Pancreas (tissue), 10 donors: ENCODE measurements around the gene SLC12A4. TPM values are rescaled to one million over a fixed set of nuclear protein-coding genes. Genes with fewer than 3 reads are reported as not detected.
A peak's percentile ranks its signal among the peaks of the same experiment; 100 is the strongest.

ENCODE experiments used
- ATAC-seq, 4 donors: fragments of 200-7000 bp; cut with Tn5 transposase; one replicate each; pipeline versions ENCODE4 v1.8.0 to v1.9.1; 2020; ENCODE audit warnings: mild to moderate bottlenecking in 4 of 4, moderate library complexity in 4 of 4
- DNase-seq, 6 donors: peaks; one replicate each; pipeline ENCODE4 v3.0.0-alpha.2; 2020
- FAIRE-seq: peaks from 2 replicates; lab custom pipeline; 2012; peaks lifted over from hg19 to GRCh38; lab: Jason Lieb, UNC
- H3K27ac ChIP-seq, 4 donors: fragments of 200-600 bp; sonication (generic); 1 replicate in 3 of 4; 2 replicates in 1 of 4; pipeline versions ENCODE4 v1.5.0 to v1.8.0; 2020
- H3K27me3 ChIP-seq, 4 donors: fragments of 200-600 bp; one replicate each; pipeline ENCODE4 v1.8.0; 2021
- H3K36me3 ChIP-seq, 3 donors: fragments of 200-600 bp; sonication (generic) in 1 of 3; one replicate each; pipeline versions ENCODE4 v1.5.0 to v1.8.0; 2020 to 2021
- H3K4me1 ChIP-seq, 3 donors: fragments of 200-600 bp; one replicate each; pipeline ENCODE4 v1.8.0; 2021
- H3K4me3 ChIP-seq, 4 donors: fragments of 200-600 bp; sonication (generic) in 2 of 4; one replicate each; pipeline versions ENCODE4 v1.5.0 to v1.8.0; 2020 to 2021
- H3K9me3 ChIP-seq, 4 donors: fragments of 200-600 bp; one replicate each; pipeline ENCODE4 v1.8.0; 2021
- WGBS, 2 donors: extraction: QIAGEN DNeasy Blood & Tissue Kit; methylation state at CpG; one replicate each; pipeline ENCODE4 v1.1.7; 2013; 5-methylcytosine and 5-hydroxymethylcytosine counted together
- intact Hi-C, 3 donors: fragments of 100-400 bp; cut with DNase I; formaldehyde crosslinking; loops; one replicate each; pipeline versions ENCODE4 v1.11.1 to v1.14.2; 2022
- polyA plus RNA-seq, 2 donors: library from polyadenylated mRNA; stranded (reverse); fragments of 200-250 nt; gene quantifications; one replicate each; pipeline ENCODE4 v1.2.3, GENCODE V29; 2013
- total RNA-seq, 6 donors: library from RNA; stranded (reverse); fragmentation: NEBNext Ultra II Directional in 4 of 6; extraction: Animal tissue kit (Norgen Biotek cat#: 25700) in 4 of 6; gene quantifications; one replicate each; pipeline versions ENCODE4 v1.2.1 to v1.2.4, GENCODE V29; 2021 to 2023
- TF ChIP-seq, protein P1 (sequence below), 4 donors: fragments of 200-600 bp; sonication (generic) in 3 of 4; IDR thresholded peaks; one replicate each; pipeline versions ENCODE4 v1.5.0 to v1.8.0; 2021; ENCODE audit warnings: antibody characterized with exemption in 4 of 4
- donor health status: healthy with polysubstance abuse.
- donor health status: DM: no; HTN: no; CAD: no; lungs with moderate emphysema.
- donor health status: DM: no; HTN: no; CAD: no.
- donor health status: control.
- donor health status: control.
- donor health status: Bipolar disorder and iron deficiency.
- donor health status: DM: yes; HTN: yes; CAD: no.
- donor health status: DM: no; HTN: no; CAD: no.
- donor health status: DM: no; HTN: no; CAD: no.
- donor health status: DM: yes; HTN: yes; CAD: no.

The SLC12A4 gene
- total and polyA plus RNA-seq, 8 donors, result 15.8 to 46.4 (median 27.9) TPM

DNA sequence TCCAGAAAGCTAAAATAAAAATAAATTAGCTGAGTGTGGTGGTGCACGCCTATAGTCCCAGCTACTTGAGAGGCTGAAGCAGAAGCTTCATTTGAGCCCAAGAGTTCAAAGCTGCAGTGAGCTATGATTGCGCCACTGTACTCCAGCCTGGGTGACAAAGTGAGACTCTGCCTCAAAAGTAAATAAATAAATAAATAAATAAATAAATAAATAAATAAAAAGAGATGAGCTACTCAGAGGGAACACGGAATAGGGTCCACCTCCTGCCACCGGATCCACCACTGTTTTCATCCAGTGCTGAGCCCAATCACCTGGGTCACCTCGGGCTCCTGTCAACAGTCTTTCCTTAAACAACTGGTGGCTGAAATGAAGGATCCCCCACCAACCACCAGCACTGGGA, 18.5 kb upstream of the SLC12A4 start:
- no peak for ATAC-seq
- TF ChIP-seq, protein P1, sequence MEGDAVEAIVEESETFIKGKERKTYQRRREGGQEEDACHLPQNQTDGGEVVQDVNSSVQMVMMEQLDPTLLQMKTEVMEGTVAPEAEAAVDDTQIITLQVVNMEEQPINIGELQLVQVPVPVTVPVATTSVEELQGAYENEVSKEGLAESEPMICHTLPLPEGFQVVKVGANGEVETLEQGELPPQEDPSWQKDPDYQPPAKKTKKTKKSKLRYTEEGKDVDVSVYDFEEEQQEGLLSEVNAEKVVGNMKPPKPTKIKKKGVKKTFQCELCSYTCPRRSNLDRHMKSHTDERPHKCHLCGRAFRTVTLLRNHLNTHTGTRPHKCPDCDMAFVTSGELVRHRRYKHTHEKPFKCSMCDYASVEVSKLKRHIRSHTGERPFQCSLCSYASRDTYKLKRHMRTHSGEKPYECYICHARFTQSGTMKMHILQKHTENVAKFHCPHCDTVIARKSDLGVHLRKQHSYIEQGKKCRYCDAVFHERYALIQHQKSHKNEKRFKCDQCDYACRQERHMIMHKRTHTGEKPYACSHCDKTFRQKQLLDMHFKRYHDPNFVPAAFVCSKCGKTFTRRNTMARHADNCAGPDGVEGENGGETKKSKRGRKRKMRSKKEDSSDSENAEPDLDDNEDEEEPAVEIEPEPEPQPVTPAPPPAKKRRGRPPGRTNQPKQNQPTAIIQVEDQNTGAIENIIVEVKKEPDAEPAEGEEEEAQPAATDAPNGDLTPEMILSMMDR (IDR thresholded peaks at IDR 0.05), result no peak
- Histone ChIP-seq H3K9me3 (no peaks in the 10 kb centered on the region), H3K27me3 (no peaks in the 10 kb centered on the region), H3K27ac (no peak overlapping the region), H3K36me3 (no peaks in the 10 kb centered on the region), H3K4me1 (peaks cover 0 to 5% (median 0%) of the 10 kb centered on the region in 3 donors), H3K4me3 (no peak overlapping the region)
- no peak for DNase-seq
- FAIRE-seq, result no peak
- intact Hi-C loops, result loop anchor here in 1 of 3 donors (10.0 kb wide), 1 partner anchor 248 kb away; the partner anchor contains the start of gene ESRP2
- WGBS, 2 donors, result 81 to 87% methylated on average over 5 of the region's 5 CpGs

DNA sequence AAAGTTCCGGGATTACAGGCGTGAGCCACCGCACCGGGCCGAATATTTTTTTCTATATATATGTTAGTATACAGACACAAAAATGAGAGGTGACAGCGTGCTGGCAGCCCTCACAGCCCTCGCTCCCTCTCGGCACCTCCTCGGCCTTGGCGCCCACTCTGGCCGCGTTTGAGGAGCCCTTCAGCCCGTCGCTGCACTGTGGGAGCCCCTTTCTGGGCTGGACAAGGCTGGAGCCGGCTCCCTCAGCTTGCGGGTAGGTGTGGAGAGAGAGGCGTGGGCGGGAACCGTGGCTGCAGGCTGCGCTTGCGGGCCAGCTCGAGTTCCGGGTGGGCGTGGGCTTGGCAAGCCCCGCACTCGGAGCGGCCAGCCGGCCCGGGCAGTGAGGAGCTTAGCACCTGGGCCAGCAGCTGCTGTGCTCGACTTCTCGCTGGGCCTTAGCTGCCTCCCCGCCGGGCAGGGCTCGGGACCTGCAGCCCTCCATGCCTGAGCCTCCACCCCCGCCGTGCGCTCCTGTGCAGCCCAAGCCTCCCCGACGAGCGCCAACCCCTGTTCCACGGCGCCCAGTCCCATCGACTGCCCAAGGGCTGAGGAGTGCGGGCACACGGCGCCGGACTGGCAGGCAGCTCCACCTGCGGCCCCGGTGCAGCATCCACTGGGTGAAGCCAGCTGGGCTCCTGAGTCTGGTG, 13.7 kb upstream of the SLC12A4 start:
- H3K27me3 ChIP-seq, result no peaks in the 10 kb centered on the region
- TF ChIP-seq, protein P1 (IDR thresholded peaks at IDR 0.05), result no peak
- ATAC-seq (no peak), FAIRE-seq (no peak), DNase-seq (peak in 1 of 6 donors; percentile 58)
- 90 to 93% methylated on average over 48 to 49 of the region's 49 CpGs for WGBS, 2 donors
- H3K9me3 ChIP-seq, result no peaks in the 10 kb centered on the region
- peaks cover 0 to 5% (median 0%) of the 10 kb centered on the region in 3 donors for H3K4me1 ChIP-seq
- intact Hi-C loops, result loop anchor here in 1 of 3 donors (10.0 kb wide), 1 partner anchor 253 kb away; the partner anchor contains the start of gene ESRP2
- H3K27ac ChIP-seq, result no peak overlapping the region
- H3K36me3 ChIP-seq, result no peaks in the 10 kb centered on the region
- H3K4me3 ChIP-seq, result no peak overlapping the region

DNA sequence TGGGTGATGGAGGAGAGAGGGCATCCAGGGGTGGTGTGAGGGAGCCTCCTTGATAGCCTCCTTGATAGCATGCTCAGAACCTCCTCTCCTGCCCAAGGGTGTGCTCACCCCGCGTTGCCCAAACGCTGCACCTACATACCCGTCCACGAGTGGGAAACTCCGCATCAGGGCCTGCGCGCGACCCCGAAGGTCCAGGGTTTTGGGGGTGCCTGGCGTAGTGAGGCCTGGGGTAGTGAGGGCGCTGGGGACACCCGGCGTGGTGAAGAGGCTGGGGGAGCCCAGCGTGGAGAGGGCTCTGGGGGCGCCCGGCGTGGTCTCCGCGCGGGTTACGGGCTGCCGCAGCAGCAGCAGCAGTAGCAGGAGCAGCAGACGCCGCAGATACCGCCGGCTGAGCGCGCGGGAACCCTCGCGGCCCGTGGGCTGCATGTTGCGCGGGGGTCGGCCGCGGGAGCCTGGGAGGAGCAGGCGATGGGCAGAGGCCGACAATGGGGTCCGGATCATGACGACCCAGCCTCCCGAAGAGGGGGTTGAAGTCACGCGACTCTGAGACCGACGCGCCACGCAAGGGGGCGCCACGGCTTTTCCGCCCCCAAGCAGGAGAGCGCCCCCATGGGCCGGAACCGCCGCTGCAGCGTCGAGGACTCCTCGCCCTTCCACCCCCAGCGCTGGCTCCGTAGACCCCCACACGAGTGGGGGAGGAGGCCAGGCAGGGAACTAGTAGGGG, 11.7 kb upstream of the SLC12A4 start, which contains the start of gene DPEP3:
TSS of gene DPEP3 (minus strand) at position 545 of the 724 bp plus-strand sequence. CDS start at position 426, 119 bp downstream.
- intact Hi-C loops, result loop anchor here in 1 of 3 donors (10.0 kb wide), 1 partner anchor 255 kb away; the partner anchor contains the start of gene ESRP2
- H3K27ac ChIP-seq, result no peak within 1 kb of the TSS
- no peaks in the 10 kb centered on the region for H3K36me3 ChIP-seq
- 50 to 70% methylated on average over 38 to 62 of the region's 62 CpGs for whole genome bisulfite sequencing, 2 donors
- H3K4me1 ChIP-seq, result peaks cover 0 to 4% (median 0%) of the 10 kb centered on the region in 3 donors
- TF ChIP-seq, protein P1 (IDR thresholded peaks at IDR 0.05), result no peak
- DNase-seq (no peak), ATAC-seq (no peak), FAIRE-seq (no peak)
- no peaks in the 10 kb centered on the region for H3K9me3 ChIP-seq
- no peaks in the 10 kb centered on the region for H3K27me3 ChIP-seq
- H3K4me3 ChIP-seq, result no peak within 1 kb of the TSS

DNA sequence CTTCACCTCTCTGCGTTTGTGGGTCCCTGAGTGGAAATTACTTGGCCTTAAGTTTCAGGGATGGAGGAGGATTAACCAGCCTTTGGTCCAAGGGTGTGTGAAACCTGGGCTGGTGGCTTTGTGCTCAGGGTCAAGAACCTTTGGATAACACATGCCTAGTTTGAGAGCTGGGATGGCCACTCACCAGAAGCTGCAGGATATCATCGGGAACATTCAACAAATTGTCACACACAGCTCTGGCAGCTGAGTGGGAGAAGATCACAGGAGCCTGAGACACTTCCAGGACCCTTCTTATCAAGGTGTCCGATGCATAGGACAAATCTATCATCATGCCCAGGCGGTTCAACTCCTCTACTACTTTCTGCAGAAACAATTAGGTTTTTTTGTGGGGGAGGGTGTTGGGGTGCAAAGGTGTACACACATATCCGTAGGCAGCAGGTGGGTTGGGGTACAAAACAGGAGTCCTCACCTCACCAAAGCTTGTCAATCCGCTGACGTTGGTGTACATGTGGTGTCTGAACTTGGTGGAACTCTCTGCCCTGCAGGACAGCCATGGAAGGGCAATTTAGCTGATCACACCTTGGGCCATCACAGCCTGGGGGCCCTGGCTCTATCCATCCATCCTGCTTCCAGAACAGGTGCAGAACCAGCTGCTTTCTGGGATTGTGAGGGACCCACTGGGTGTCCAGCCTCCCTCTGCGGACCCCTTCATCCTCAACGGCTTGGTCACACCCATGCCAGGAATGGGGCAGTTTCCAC, 9.2 kb upstream of the SLC12A4 start:
- 67 to 70% methylated on average over 9 of the region's 9 CpGs for WGBS, 2 donors
- H3K4me3 ChIP-seq, result no peak overlapping the region
- no peaks in the 10 kb centered on the region for H3K27me3 ChIP-seq
- intact Hi-C loops, result no loop called here
- no peaks in the 10 kb centered on the region for H3K36me3 ChIP-seq
- TF ChIP-seq, protein P1 (IDR thresholded peaks at IDR 0.05), result no peak
- no peak for ATAC-seq
- H3K4me1 ChIP-seq, result no peaks in the 10 kb centered on the region
- H3K27ac ChIP-seq, result no peak overlapping the region
- no peak for DNase-seq
- H3K9me3 ChIP-seq, result no peaks in the 10 kb centered on the region
- no peak for FAIRE-seq
